H1 (cell line): ENCODE measurements around the gene TPRN. TPM values are rescaled to one million over a fixed set of nuclear protein-coding genes. Genes with fewer than 3 reads are reported as not detected.

ENCODE experiments used
- CTCF ChIA-PET: fragments of 300-600 bp; sonication (Branson Sonifier 250); formaldehyde crosslinking; loops from one replicate; lab custom pipeline; 2021; ENCODE audit not compliant: partially characterized antibody; lab: Charles Lee
- POLR2A ChIA-PET: fragments of 300-600 bp; sonication (Branson Sonifier 250); formaldehyde crosslinking; loops from one replicate; lab custom pipeline; 2021; ENCODE audit warnings: inconsistent platforms; ENCODE audit not compliant: partially characterized antibody; lab: Charles Lee
- DNase-seq, 2 experiments: peaks; one replicate each; pipeline versions ENCODE4 v3.0.0 to v3.0.0-alpha.2; 2010 to 2022; ENCODE audit warnings: low spot score in 2 of 2, low read depth in 1 of 2, mixed read lengths in 1 of 2
- FAIRE-seq: peaks from 2 replicates; lab custom pipeline; 2011; peaks lifted over from hg19 to GRCh38; lab: Jason Lieb, UNC
- H2AFZ ChIP-seq: 2 replicates; pipeline ENCODE4 v1.8.1; 2012; ENCODE audit warnings: low read length, inconsistent platforms
- H2AK5ac ChIP-seq: 2 replicates; pipeline ENCODE4 v1.6.1; 2013; ENCODE audit warnings: low read depth, low read length
- H2BK120ac ChIP-seq: replicated peaks from 2 replicates; pipeline ENCODE3; 2013; ENCODE audit warnings: low read depth, low read length, inconsistent platforms
- H2BK12ac ChIP-seq: 2 replicates; pipeline ENCODE4 v1.6.1; 2013; ENCODE audit warnings: low read depth, low read length
- H2BK15ac ChIP-seq: 2 replicates; pipeline ENCODE4 v1.6.1; 2013; ENCODE audit warnings: low read length
- H2BK20ac ChIP-seq: 2 replicates; pipeline ENCODE4 v1.6.1; 2013; ENCODE audit warnings: low read length
- H2BK5ac ChIP-seq: 2 replicates; pipeline ENCODE4 v1.6.1; 2013; ENCODE audit warnings: low read depth, low read length
- H3K14ac ChIP-seq: 2 replicates; pipeline ENCODE4 v1.6.1; 2013; ENCODE audit warnings: inconsistent platforms; ENCODE audit not compliant: insufficient read length
- H3K18ac ChIP-seq: 2 replicates; pipeline ENCODE4 v1.6.1; 2013; ENCODE audit warnings: low read length; ENCODE audit errors: extremely low read depth
- H3K23ac ChIP-seq: 2 replicates; pipeline ENCODE4 v1.6.1; 2013; ENCODE audit warnings: inconsistent platforms; ENCODE audit not compliant: insufficient read length
- H3K23me2 ChIP-seq: 2 replicates; pipeline ENCODE4 v1.6.1; 2013; ENCODE audit warnings: low read depth, low read length
- H3K27ac ChIP-seq: 2 replicates; pipeline ENCODE4 v1.6.1; 2011; ENCODE audit warnings: low read depth, low read length, inconsistent platforms
- H3K27me3 ChIP-seq, 4 experiments: replicated peaks in 1 of 4; 1 replicate in 1 of 4; 2 replicates in 3 of 4; pipeline versions ENCODE4 v1.6.1 to v1.8.1; 2011 to 2013; ENCODE audit warnings: low read length in 3 of 4, mild to moderate bottlenecking in 3 of 4, inconsistent platforms in 2 of 4, mixed read lengths in 2 of 4, moderate library complexity in 1 of 4; ENCODE audit not compliant: control insufficient read depth in 3 of 4, insufficient read depth in 3 of 4; ENCODE audit errors: extremely low read depth in 1 of 4
- H3K36me3 ChIP-seq, 4 experiments: 2 replicates each; pipeline versions ENCODE4 v1.6.1 to v1.8.1; 2011 to 2013; ENCODE audit warnings: mild to moderate bottlenecking in 4 of 4, low read length in 3 of 4, moderate library complexity in 2 of 4, control low read depth in 1 of 4, inconsistent platforms in 1 of 4; ENCODE audit not compliant: insufficient read depth in 4 of 4, control insufficient read depth in 2 of 4
- H3K4ac ChIP-seq: replicated peaks from 2 replicates; pipeline ENCODE3; 2013; ENCODE audit warnings: low read length, low read depth, mixed read lengths, inconsistent platforms; ENCODE audit not compliant: insufficient read length
- H3K4me1 ChIP-seq, 4 experiments: replicated peaks in 1 of 4; 1 replicate in 1 of 4; 2 replicates in 3 of 4; pipeline versions ENCODE4 v1.6.1 to v1.8.1; 2011 to 2013; ENCODE audit warnings: low read length in 3 of 4, inconsistent platforms in 2 of 4, mixed read lengths in 1 of 4; ENCODE audit not compliant: insufficient read depth in 4 of 4, control insufficient read depth in 3 of 4
- H3K4me2 ChIP-seq, 2 experiments: 2 replicates each; pipeline versions ENCODE4 v1.6.1 to v1.8.1; 2011 to 2013; ENCODE audit warnings: low read depth in 2 of 2, low read length in 2 of 2, control low read depth in 1 of 2, inconsistent platforms in 1 of 2, mild to moderate bottlenecking in 1 of 2; ENCODE audit not compliant: insufficient read depth in 1 of 2
- H3K4me3 ChIP-seq, 4 experiments: fragments of 200-600, 300-600 bp in 1 of 4; sonication (generic), shearing (Covaris generic), sonication (Bioruptor Twin) in 1 of 4; 2 replicates each; pipeline versions ENCODE4 v1.5.1 to v1.8.1; 2011 to 2016; ENCODE audit warnings: low read length in 4 of 4, low read depth in 3 of 4, control low read depth in 2 of 4, inconsistent platforms in 2 of 4, mild to moderate bottlenecking in 2 of 4, mixed read lengths in 1 of 4, moderate library complexity in 1 of 4; ENCODE audit not compliant: insufficient read depth in 2 of 4; ENCODE audit errors: extremely low read depth in 1 of 4
- H3K56ac ChIP-seq: replicated peaks from 2 replicates; pipeline ENCODE3; 2013; ENCODE audit warnings: low read depth, mild to moderate bottlenecking, mixed read lengths, low read length, inconsistent platforms; ENCODE audit not compliant: insufficient read length
- H3K79me1 ChIP-seq: 2 replicates; pipeline ENCODE4 v1.6.1; 2013; ENCODE audit warnings: low read depth, low read length, control low read depth
- H3K79me2 ChIP-seq, 2 experiments: 2 replicates each; pipeline versions ENCODE4 v1.6.1 to v1.8.1; 2012 to 2013; ENCODE audit warnings: low read length in 2 of 2, mild to moderate bottlenecking in 2 of 2, inconsistent platforms in 1 of 2; ENCODE audit not compliant: insufficient read depth in 2 of 2, control insufficient read depth in 1 of 2
- H3K9ac ChIP-seq, 4 experiments: replicated peaks in 1 of 4; 1 replicate in 1 of 4; 2 replicates in 3 of 4; pipeline versions ENCODE4 v1.6.1 to v1.8.1; 2011 to 2013; ENCODE audit warnings: low read depth in 3 of 4, low read length in 3 of 4, control low read depth in 2 of 4, mild to moderate bottlenecking in 2 of 4, moderate library complexity in 2 of 4, inconsistent platforms in 1 of 4; ENCODE audit errors: extremely low read depth in 1 of 4
- H3K9me3 ChIP-seq, 2 experiments: 2 replicates each; pipeline versions ENCODE4 v1.6.1 to v1.8.1; 2012 to 2013; ENCODE audit warnings: mild to moderate bottlenecking in 2 of 2, moderate library complexity in 2 of 2, control low read depth in 1 of 2, inconsistent platforms in 1 of 2, low read depth in 1 of 2, low read length in 1 of 2, mixed read lengths in 1 of 2; ENCODE audit not compliant: insufficient read depth in 2 of 2
- H4K20me1 ChIP-seq, 2 experiments: replicated peaks in 1 of 2; 2 replicates each; pipeline versions ENCODE3 to v1.8.1; 2011 to 2013; ENCODE audit warnings: inconsistent platforms in 2 of 2, low read length in 2 of 2, mild to moderate bottlenecking in 1 of 2; ENCODE audit not compliant: insufficient read depth in 2 of 2, control insufficient read depth in 1 of 2
- H4K5ac ChIP-seq: 2 replicates; pipeline ENCODE4 v1.6.1; 2013; ENCODE audit warnings: low read length, low read depth, mixed read lengths, inconsistent platforms; ENCODE audit not compliant: insufficient read length
- H4K8ac ChIP-seq: 2 replicates; pipeline ENCODE4 v1.8.0; 2013; ENCODE audit warnings: mild to moderate bottlenecking, moderate library complexity, low read length, inconsistent platforms; ENCODE audit not compliant: insufficient read depth; ENCODE audit errors: extremely low read depth
- H4K91ac ChIP-seq: replicated peaks from 2 replicates; pipeline ENCODE3; 2013; ENCODE audit warnings: low read length, mixed read lengths, inconsistent platforms; ENCODE audit not compliant: insufficient read length
- POU5F1 ChIP-seq: IDR thresholded peaks from 2 replicates; pipeline ENCODE4 v1.6.1; 2011; ENCODE audit warnings: low read depth, mild to moderate bottlenecking, low read length, moderate library complexity
- WGBS, 2 experiments: shearing (Covaris generic) in 1 of 2; methylation state at CpG; one replicate each; pipeline versions ENCODE4 v1.1.6 to v1.1.7; 2013 to 2015; ENCODE audit warnings: low lambda C conversion rate in 2 of 2, mixed read lengths in 2 of 2, inconsistent platforms in 1 of 2, low coverage in 1 of 2, missing lambda C conversion rate in 1 of 2; ENCODE audit not compliant: insufficient replicate concordance in 2 of 2, insufficient coverage in 1 of 2, insufficient read length in 1 of 2; ENCODE audit errors: extremely low coverage in 1 of 2, missing lambda C conversion rate in 1 of 2; 5-methylcytosine and 5-hydroxymethylcytosine counted together
- polyA plus RNA-seq, 7 experiments: library from polyadenylated mRNA; depleted of rRNA in 3 of 7; stranded (reverse) in 5 of 7; unstranded in 2 of 7; fragments of >200 nt in 5 of 7; fragments of 200-250 nt in 2 of 7; gene quantifications; 1 replicate in 5 of 7; 2 replicates in 1 of 7; 4 replicates in 1 of 7; pipeline versions ENCODE4 v1.2.1 to v1.2.3, GENCODE V29; 2011 to 2013; ENCODE audit warnings: missing spikeins in 2 of 7, mixed read lengths in 2 of 7
- total RNA-seq: library from RNA; stranded (reverse); fragmentation: NEBNext Ultra II Directional; extraction: Animal tissue kit (Norgen Biotek cat#: 25700); gene quantifications from 2 replicates; pipeline ENCODE4 v1.2.1, GENCODE V29; 2021

TPRN gene
- total and polyA plus RNA-seq, 2 of the 8 experiments (the other 6 are each of a cell fraction or from before 2014, with no cell fraction given) = 9.7 to 23.2 TPM

DNA sequence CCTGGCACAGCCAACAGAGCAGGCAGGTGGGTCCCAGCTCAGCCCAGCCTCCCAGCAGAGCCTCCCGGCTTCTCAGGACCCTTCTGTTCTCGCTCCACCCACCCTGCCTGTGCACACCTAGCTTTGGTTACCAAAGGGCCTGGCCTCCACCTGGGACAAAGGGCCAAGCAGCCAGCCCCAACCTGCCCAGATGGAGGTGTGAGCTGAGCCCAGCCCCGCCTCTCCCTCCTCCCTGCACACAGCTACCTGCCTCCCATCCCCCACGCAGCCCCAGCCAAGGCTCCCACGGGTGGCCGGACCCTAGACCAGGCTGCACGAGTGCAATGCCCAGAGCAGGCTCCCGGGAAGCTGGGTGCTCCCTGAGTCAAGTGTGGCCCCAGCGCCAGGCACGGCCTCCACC lies 5.6 kb downstream of the TPRN start:
- POLR2A ChIA-PET = interaction anchor here (0.8 to 11.0 kb wide), 10 partner anchors 12 to 67 kb away, joined by 3 to 107 read pairs (median 6); partner anchors contain the start of genes LRRC26, NDOR1 and TMEM203
- Histone ChIP-seq H3K56ac (no peak overlapping the region), H4K20me1 (peaks cover 13 to 32% of the 10 kb centered on the region in 2 experiments), H2BK20ac (no peak overlapping the region), H3K27me3 (no peaks in the 10 kb centered on the region), H2BK5ac (peak overlapping the region; percentile 60; the same call in 1 of the 2 replicates), H2AK5ac (no peak overlapping the region), H2BK120ac (no peak overlapping the region), H3K79me1 (peaks cover 22% of the 10 kb centered on the region), H4K8ac (no peak overlapping the region), H3K14ac (no peak overlapping the region), H2BK12ac (no peak overlapping the region), H4K5ac (no peak overlapping the region), H3K23ac (no peak overlapping the region), H3K36me3 (peaks cover 0 to 2% (median under 1%) of the 10 kb centered on the region in 4 experiments; a peak in 2 of 8 replicates), H3K9me3 (no peaks in the 10 kb centered on the region), H3K23me2 (peaks cover 3% of the 10 kb centered on the region; the same call in 1 of the 2 replicates), H2AFZ (no peak overlapping the region), H3K18ac (no peak overlapping the region; the same call in 1 of the 2 replicates), H3K4me3 (no peak overlapping the region), H3K4me1 (peaks cover 0 to 24% (median 14%) of the 10 kb centered on the region in 4 experiments; a peak in 6 of 7 replicates), H3K4me2 (no peak overlapping the region), H3K79me2 (peaks cover 0 to 24% of the 10 kb centered on the region in 2 experiments; a peak in 1 of 4 replicates), H3K27ac (peak overlapping the region; percentile 19; the same call in 1 of the 2 replicates), H2BK15ac (no peak overlapping the region), H3K4ac (no peak overlapping the region), H3K9ac (peak overlapping the region in 1 of 4 experiments; percentile 22; a peak in 1 of 7 replicates), H4K91ac (no peak overlapping the region)
- DNase-seq (no peak), FAIRE-seq (no peak)
- CTCF ChIA-PET = interaction anchor here (0.6 to 14.0 kb wide), 14 partner anchors 8 to 77 kb away, joined by 3 to 204 read pairs (median 4); partner anchors contain the start of genes CYSRT1, LRRC26, NDOR1 and RNF208
- WGBS, 2 experiments = 82% methylated on average over 10 of the region's 10 CpGs; no CpG with 5 or more reads in 1 of the 2 experiments
- TF ChIP-seq POU5F1 = no peak
